H1 (cell line): ENCODE measurements around the gene FUT4.

ENCODE experiments used
- EZH2 ChIP-seq: fragments of 200-600 bp; sonication (generic); IDR thresholded peaks from 2 replicates; pipeline ENCODE4 v1.7.1; 2012; ENCODE audit warnings: low read depth, mild to moderate bottlenecking, moderate library complexity, low read length, inconsistent platforms; ENCODE audit not compliant: severe bottlenecking
- GABPA ChIP-seq: IDR thresholded peaks from 2 replicates; pipeline ENCODE4 v1.6.1; 2011; ENCODE audit warnings: mild to moderate bottlenecking, low read length, moderate library complexity, borderline replicate concordance; ENCODE audit not compliant: insufficient read depth
- RNF2 ChIP-seq: fragments of 200-900, 300-1000 bp; sonication (generic); IDR thresholded peaks from 2 replicates; pipeline ENCODE4 v1.7.1; 2016; ENCODE audit warnings: borderline replicate concordance, low read depth, mild to moderate bottlenecking, antibody characterized with exemption, low read length; ENCODE audit not compliant: poor library complexity, severe bottlenecking; ENCODE audit errors: missing control alignments
- TF ChIP-seq, protein P1 (sequence below), 3 experiments: IDR thresholded peaks; 1 replicate in 2 of 3; 2 replicates in 1 of 3; pipeline versions ENCODE4 v1.5.1 to v1.6.1; 2011; ENCODE audit warnings: low read length in 3 of 3, mild to moderate bottlenecking in 3 of 3, inconsistent platforms in 2 of 3, low read depth in 1 of 3, moderate library complexity in 1 of 3; ENCODE audit not compliant: insufficient read depth in 1 of 3; ENCODE audit errors: control extremely low read depth in 1 of 3

DNA sequence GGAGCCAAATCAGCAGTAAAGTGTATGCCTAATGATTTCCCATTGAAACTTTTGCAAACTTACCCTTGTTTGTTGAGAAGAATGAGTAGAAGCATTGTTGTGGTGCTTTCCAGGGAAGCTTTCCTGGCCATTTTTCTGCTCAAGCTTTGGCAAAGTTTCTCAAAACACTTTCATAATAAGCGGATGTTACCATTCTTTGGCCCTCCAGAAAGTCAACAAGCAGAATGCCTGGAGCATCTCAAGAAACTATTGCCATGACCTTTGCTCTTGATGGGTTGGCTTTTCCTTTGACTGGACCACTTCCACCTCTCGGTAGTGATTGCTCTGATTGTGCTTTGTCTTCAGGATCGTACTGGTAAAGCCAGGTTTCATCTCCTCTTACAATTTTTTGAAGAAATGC lies 34.1 kb downstream of the FUT4 start:
- TF ChIP-seq, protein P1, sequence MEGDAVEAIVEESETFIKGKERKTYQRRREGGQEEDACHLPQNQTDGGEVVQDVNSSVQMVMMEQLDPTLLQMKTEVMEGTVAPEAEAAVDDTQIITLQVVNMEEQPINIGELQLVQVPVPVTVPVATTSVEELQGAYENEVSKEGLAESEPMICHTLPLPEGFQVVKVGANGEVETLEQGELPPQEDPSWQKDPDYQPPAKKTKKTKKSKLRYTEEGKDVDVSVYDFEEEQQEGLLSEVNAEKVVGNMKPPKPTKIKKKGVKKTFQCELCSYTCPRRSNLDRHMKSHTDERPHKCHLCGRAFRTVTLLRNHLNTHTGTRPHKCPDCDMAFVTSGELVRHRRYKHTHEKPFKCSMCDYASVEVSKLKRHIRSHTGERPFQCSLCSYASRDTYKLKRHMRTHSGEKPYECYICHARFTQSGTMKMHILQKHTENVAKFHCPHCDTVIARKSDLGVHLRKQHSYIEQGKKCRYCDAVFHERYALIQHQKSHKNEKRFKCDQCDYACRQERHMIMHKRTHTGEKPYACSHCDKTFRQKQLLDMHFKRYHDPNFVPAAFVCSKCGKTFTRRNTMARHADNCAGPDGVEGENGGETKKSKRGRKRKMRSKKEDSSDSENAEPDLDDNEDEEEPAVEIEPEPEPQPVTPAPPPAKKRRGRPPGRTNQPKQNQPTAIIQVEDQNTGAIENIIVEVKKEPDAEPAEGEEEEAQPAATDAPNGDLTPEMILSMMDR (IDR thresholded peaks at IDR 0.05; ENCODE audit: control extremely low read depth in 1 of 3, insufficient read depth in 1 of 3, low read depth in 1 of 3, low read length in 3 of 3) = no peak
- no peak for TF ChIP-seq RNF2
- TF ChIP-seq EZH2 = no peak
- no peak for TF ChIP-seq GABPA
